Measurements from ENCODE around the gene SIGLEC12. TPM values are rescaled to one million over a fixed set of nuclear protein-coding genes. Genes with fewer than 3 reads are reported as not detected.

The SIGLEC12 gene
- polyA plus RNA-seq, 2 of the 4 experiments (the other 2 are of a cell fraction): not detected

DNA sequence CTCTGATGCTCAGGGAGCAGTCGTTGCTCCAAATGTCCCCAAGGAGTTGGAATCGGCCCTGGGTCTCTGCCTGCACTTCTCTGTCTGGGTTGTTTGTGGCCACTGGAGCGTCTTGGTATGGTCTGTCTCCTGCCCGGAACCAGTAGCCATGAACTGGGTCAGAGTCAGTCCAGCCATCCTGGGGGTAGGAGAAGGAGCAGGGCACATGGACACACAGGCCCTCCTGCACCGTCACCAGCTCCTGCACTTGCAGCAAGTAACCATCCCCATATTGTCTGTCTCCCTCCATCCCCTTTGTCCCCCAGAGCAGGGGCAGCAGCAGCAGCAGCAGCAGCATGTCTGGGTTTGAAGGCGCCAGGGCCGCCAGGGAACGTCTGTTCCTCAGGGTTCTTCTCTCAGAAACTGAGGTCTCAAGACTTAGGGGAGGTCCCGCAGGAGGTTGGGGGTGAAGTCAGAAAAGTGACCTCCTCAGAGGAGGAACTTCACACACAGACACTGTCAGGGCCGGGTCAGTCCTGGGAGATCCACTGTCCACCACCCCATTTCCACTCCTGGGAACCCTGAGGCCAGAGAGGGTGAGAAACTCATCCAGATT is 43.5 kb downstream of the SIGLEC12 start, which contains the start of gene SIGLEC8:
Gene SIGLEC8 (minus strand): TSS at position 404 of the 595 bp plus-strand sequence. CDS start 67 bp downstream, at position 337.
- no peak within 1 kb of the TSS for H3K4me2 ChIP-seq
- no peaks in the 10 kb centered on the region; the same call in 2 of the 3 replicates for H3K9me3 ChIP-seq
- no peak within 1 kb of the TSS for H3K27ac ChIP-seq
- no peak for TF ChIP-seq TP53 (CRISPR knock-in tag; IDR thresholded peaks at IDR 0.05)
- TF ChIP-seq, protein P1, sequence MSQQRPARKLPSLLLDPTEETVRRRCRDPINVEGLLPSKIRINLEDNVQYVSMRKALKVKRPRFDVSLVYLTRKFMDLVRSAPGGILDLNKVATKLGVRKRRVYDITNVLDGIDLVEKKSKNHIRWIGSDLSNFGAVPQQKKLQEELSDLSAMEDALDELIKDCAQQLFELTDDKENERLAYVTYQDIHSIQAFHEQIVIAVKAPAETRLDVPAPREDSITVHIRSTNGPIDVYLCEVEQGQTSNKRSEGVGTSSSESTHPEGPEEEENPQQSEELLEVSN (IDR thresholded peaks at IDR 0.05; ENCODE audit: borderline replicate concordance, low read depth): no peak
- TF ChIP-seq NR3C1 (IDR thresholded peaks at IDR 0.05): no peak
- TF ChIP-seq, protein P2, sequence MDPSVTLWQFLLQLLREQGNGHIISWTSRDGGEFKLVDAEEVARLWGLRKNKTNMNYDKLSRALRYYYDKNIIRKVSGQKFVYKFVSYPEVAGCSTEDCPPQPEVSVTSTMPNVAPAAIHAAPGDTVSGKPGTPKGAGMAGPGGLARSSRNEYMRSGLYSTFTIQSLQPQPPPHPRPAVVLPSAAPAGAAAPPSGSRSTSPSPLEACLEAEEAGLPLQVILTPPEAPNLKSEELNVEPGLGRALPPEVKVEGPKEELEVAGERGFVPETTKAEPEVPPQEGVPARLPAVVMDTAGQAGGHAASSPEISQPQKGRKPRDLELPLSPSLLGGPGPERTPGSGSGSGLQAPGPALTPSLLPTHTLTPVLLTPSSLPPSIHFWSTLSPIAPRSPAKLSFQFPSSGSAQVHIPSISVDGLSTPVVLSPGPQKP (IDR thresholded peaks at IDR 0.05; ENCODE audit: low read depth, low read length): no peak
- ChIA-PET POLR2A (no interaction called here), CTCF (interaction anchor here (1.3 kb wide), 1 partner anchor 11 kb away, joined by 3 read pairs; no protein-coding TSS in a partner anchor)
- no peaks in the 10 kb centered on the region for H3K4me1 ChIP-seq
- no peak within 1 kb of the TSS for H3K4me3 ChIP-seq
- ATAC-seq: no peak
- no peak for DNase-seq (ENCODE audit: low read depth in 1 of 2, low spot score in 1 of 2)
- no peak for FAIRE-seq
- 27% methylated on average over 10 of the region's 10 CpGs for WGBS (ENCODE audit: missing lambda C conversion rate)

DNA sequence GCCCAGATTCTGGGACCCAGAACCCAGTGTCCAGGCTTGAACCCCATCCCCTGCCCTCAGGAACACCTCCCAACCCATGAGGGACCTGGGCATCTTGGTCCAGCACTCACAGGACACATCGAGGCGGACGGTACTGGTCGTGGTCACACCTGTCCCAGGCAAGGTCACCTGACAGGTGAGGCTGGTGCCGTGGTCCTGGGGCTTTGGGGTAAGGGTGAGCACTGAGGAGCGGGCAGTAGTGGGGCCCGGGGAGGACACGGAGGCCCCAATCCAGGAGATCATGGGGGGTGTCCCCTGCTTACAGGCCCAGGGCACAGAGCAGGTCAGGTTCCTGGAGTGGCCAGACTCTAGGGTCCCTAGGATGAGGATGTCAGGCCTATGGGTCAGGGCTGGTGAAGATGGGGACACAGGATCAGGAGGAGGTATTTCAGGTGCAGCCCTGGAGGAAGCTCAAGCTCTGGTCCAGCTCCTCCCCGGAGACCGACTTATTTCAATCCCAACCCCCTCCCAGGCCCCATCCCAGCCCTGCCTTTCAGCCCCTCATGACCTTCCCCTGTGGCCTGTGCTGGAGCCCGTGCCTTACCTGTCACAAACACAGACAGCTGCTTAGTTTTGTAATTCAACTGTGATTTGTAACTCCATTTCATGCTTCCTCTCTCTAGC is 44.1 kb downstream of the SIGLEC12 start:
- H3K9me3 ChIP-seq: no peaks in the 10 kb centered on the region
- ATAC-seq: no peak
- 28% methylated on average over 8 of the region's 11 CpGs for WGBS (ENCODE audit: missing lambda C conversion rate)
- POLR2A ChIA-PET: no interaction called here
- H3K4me3 ChIP-seq: no peak overlapping the region
- TF ChIP-seq BHLHE40 (IDR thresholded peaks at IDR 0.05; ENCODE audit: low read depth, low read length): no peak
- TF ChIP-seq RNF2 (IDR thresholded peaks at IDR 0.05; ENCODE audit: borderline replicate concordance, low read depth): no peak
- TF ChIP-seq ESRRA (IDR thresholded peaks at IDR 0.05; ENCODE audit: borderline replicate concordance, low read length): no peak
- TF ChIP-seq ZNF302 (CRISPR knock-in tag; IDR thresholded peaks at IDR 0.05): no peak
- H3K4me1 ChIP-seq: no peaks in the 10 kb centered on the region
- no peak overlapping the region for H3K4me2 ChIP-seq
- DNase-seq (ENCODE audit: low read depth in 1 of 2, low spot score in 1 of 2): no peak
- H3K27ac ChIP-seq: no peak overlapping the region
- CTCF ChIA-PET: interaction anchor here (1.3 kb wide), 1 partner anchor 10 kb away, joined by 3 read pairs; no protein-coding TSS in a partner anchor
- FAIRE-seq: no peak

DNA sequence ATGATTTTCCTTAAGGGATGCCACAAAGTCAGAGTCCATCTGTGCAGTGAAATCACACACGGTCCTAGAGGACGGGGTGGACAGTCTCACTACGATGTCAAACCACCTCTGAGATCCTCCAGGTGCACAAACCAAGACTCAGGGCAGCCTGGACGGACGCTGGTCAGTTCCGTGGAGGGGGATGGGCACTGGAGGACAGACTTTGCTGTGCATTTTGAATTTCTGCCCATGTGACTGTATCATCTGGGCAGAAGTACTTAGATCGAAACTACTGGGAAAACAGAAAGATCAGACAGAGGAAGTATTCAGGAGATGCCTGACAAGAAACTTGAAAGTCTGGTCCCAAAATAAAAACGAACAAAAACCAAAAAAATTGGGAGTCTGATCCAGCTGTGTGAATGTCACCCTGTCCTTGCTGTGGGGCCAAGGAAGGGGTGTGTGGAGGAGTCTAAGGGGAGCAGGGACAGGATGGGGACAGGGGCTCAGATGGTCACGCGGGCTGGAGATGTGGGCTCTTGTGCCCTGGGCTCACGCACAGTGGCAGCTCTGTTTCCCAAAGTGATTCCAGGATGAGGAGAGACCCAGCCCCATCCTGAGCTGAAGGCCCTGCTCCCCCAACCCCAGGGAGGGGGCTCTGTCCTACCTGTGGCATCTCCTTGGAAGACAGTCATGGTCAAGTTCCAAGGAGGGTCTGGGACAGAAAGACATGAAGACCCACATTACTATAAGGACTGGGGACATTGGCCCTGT is 44.9 kb downstream of the SIGLEC12 start:
- TF ChIP-seq CHD4 (IDR thresholded peaks at IDR 0.05; ENCODE audit: borderline replicate concordance) (no peak), RAD21 (conservative IDR thresholded peaks at IDR 0.05 in 1 of 2, IDR thresholded peaks at IDR 0.05 in 1 of 2) (no peak), HOXB5 (CRISPR knock-in tag; IDR thresholded peaks at IDR 0.05) (no peak), ESRRA (IDR thresholded peaks at IDR 0.05; ENCODE audit: borderline replicate concordance, low read length) (no peak)
- Histone ChIP-seq H3K4me1 (no peaks in the 10 kb centered on the region), H3K27ac (no peak overlapping the region), H3K4me3 (no peak overlapping the region), H3K9me3 (no peaks in the 10 kb centered on the region), H3K4me2 (no peak overlapping the region)
- WGBS (ENCODE audit: missing lambda C conversion rate): 25% methylated on average over 11 of the region's 11 CpGs
- DNase-seq (ENCODE audit: low read depth in 1 of 2, low spot score in 1 of 2): no peak
- no peak for FAIRE-seq
- ATAC-seq: no peak
- POLR2A ChIA-PET: no interaction called here
- CTCF ChIA-PET: interaction anchor here (1.3 kb wide), 1 partner anchor 10 kb away, joined by 3 read pairs; no protein-coding TSS in a partner anchor

DNA sequence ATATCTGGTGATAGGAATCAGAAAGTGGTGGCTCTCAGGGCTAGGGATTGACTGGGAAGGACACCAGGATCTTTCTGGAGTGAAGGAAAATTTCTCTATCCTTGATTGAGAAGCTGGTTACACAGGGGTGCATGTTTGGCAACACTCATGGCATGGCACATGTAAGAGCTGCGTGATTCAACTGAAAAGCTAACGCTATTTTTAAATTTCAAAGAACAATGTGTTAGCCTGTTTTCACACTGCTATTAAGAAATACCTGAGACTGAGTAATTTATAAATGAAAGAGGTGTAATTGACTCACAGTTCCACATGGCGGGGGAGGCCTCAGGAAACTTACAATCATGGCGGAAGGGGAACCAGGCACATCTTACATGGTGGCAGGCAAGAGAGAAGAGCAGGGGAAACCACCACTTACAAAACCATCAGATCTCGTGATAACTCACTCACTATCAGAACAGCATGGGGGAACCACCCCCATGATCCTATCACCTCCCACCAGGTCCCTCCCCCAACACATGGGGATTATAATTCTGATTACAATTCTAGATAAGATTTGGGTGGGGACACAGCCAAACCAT is 50.8 kb downstream of the SIGLEC12 start:
- 5% methylated on average over 5 of the region's 5 CpGs for WGBS (ENCODE audit: missing lambda C conversion rate)
- Histone ChIP-seq H3K4me1 (no peaks in the 10 kb centered on the region), H3K4me3 (no peak overlapping the region), H3K4me2 (no peak overlapping the region), H3K9me3 (peaks cover 13% of the 10 kb centered on the region; the same call in 2 of the 3 replicates), H3K27ac (no peak overlapping the region)
- ChIA-PET POLR2A (no interaction called here), CTCF (no interaction called here)
- no peak for TF ChIP-seq ZFP36 (IDR thresholded peaks at IDR 0.05; ENCODE audit: borderline replicate concordance, partially characterized antibody)
- no peak for TF ChIP-seq RNF2 (IDR thresholded peaks at IDR 0.05; ENCODE audit: borderline replicate concordance, low read depth)
- DNase-seq (ENCODE audit: low read depth in 1 of 2, low spot score in 1 of 2): no peak
- FAIRE-seq: no peak
- ATAC-seq: no peak
